Stimulated activated naive CD8-positive, alpha-beta T cell treated with anti-CD3 and anti-CD28 coated beads, Interleukin-15, Interleukin-2, amounts not matched to agents 100 ng/mL and 50 ng/mL, for 24 hours (primary cell): Measurements from ENCODE around the gene ELOVL1.

Source experiments
- H3K27ac Mint-ChIP-seq: one replicate; pipeline ENCODE4 v1.8.0; 2021; ENCODE audit warnings: mild to moderate bottlenecking, mixed read lengths
- H3K27me3 Mint-ChIP-seq: one replicate; pipeline ENCODE4 v1.8.0; 2021; ENCODE audit warnings: mixed read lengths
- H3K36me3 Mint-ChIP-seq: one replicate; pipeline ENCODE4 v1.8.0; 2021; ENCODE audit warnings: low read depth, mixed read lengths
- H3K4me1 Mint-ChIP-seq: one replicate; pipeline ENCODE4 v1.8.0; 2021; ENCODE audit warnings: low read depth, mixed read lengths
- H3K4me3 Mint-ChIP-seq: one replicate; pipeline ENCODE4 v1.8.0; 2021; ENCODE audit warnings: mild to moderate bottlenecking, mixed read lengths
- H3K9me3 Mint-ChIP-seq: one replicate; pipeline ENCODE4 v1.8.0; 2021; ENCODE audit warnings: mixed read lengths

Gene ELOVL1

DNA sequence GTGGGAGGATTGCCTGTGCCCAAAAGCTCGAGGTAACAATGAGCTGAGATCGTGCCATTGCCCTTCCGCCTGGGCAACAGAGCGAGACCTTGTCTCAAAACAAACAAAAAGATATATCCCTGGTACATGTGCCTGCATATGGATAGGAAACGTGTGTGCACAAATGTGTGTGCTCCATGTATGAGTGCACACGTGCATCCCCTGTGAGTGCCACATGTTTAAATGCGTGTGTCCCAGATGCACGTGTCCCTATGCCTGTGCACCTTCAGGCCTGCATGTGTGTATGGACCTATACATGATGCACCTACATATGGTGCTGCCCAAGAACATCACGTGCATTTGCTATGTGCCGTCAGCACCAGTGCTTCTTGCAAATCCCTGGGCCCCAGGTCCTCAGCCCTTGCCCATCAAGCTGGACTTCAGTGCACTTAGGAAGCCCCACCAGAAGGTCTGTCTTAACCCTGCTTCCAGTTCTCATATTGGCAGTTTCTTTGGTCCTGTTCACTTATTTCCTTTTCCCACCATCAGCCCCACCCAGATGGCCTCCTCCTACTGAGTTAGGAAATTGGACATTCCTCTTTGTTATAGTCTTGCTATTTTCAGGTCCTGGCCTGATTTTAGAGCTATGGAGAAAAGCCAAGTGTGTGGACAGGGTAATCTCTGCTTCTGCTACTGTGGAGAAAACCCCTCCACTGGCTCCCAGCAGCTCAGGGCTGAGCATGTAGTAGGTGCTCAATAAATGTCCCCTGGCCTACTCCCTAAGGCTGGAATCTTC, 51.7 kb downstream of the ELOVL1 start:
- H3K36me3 Mint-ChIP-seq = no peaks in the 10 kb centered on the region
- H3K4me1 Mint-ChIP-seq = peaks cover 3% of the 10 kb centered on the region

DNA sequence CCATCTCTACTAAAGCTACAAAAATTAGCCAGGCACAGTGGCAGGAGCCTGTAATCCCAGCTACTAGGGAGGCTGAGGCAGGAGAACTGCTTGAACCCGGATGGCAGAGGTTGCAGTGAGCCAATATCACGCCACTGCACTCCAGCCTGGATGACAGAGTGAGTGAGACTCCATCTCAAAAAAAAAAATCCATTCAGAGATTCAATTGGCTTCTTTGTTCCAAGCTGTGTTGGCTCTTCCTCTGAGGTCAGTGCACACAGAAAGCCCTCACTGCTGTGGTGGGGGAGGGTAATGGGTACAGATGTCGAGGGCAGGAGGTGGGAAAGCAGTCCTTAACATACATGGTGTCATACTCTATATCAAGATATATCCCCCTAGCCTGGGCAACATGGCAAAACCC, 52.3 kb downstream of the ELOVL1 start:
- H3K27ac Mint-ChIP-seq = no peak overlapping the region
- H3K9me3 Mint-ChIP-seq = no peaks in the 10 kb centered on the region
- H3K27me3 Mint-ChIP-seq = no peaks in the 10 kb centered on the region
- no peaks in the 10 kb centered on the region for H3K36me3 Mint-ChIP-seq
- H3K4me3 Mint-ChIP-seq = no peak overlapping the region
- peaks cover 3% of the 10 kb centered on the region for H3K4me1 Mint-ChIP-seq

More for the DNA sequence above, 51.7 kb downstream of the ELOVL1 start:
- no peak overlapping the region for H3K4me3 Mint-ChIP-seq
- H3K9me3 Mint-ChIP-seq = no peaks in the 10 kb centered on the region
- H3K27ac Mint-ChIP-seq = no peak overlapping the region
- no peaks in the 10 kb centered on the region for H3K27me3 Mint-ChIP-seq

DNA sequence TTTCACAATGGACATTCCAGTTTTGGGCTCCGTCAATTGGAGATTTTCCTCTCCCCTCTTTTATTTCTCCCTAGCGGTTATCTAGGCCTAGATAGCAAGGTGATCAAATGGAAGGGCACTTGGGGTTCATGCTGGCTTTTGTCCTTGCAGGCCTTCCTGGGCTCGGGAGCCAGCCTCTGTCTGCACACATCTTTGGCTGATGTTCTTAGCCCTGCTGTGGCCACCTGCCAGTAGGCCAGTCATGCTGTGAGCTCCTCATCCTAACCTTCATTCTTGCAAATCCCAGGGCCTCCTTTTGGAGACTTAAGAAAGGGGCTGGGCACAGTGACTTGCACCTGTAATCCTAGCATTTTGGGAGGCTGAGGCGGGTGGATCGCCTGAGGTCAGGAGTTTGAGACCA, 53.6 kb downstream of the ELOVL1 start:
- Mint-ChIP-seq H3K4me1 (peaks cover 3% of the 10 kb centered on the region), H3K27me3 (no peaks in the 10 kb centered on the region), H3K9me3 (no peaks in the 10 kb centered on the region), H3K4me3 (no peak overlapping the region), H3K27ac (no peak overlapping the region), H3K36me3 (no peaks in the 10 kb centered on the region)

DNA sequence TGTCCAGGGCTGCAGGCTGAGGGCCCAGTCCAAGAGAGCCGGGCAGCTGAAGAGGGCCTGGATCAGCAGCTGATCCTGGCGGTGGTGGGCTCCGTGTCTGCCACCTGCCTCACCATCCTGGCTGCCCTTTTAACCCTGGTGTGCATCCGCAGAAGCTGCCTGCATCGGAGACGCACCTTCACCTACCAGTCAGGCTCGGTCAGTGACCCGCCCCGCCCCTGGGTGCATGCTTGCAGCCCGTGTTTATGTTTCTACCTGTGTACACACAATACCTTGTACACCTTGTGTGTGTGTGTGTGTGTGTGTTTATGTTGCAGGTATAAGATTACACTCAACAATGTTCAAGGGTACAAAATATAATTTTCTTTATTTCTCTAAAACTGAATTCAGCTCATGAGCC, 54.0 kb downstream of the ELOVL1 start:
- Mint-ChIP-seq H3K36me3 (no peaks in the 10 kb centered on the region), H3K4me1 (peaks cover 3% of the 10 kb centered on the region), H3K27ac (no peak overlapping the region), H3K9me3 (no peaks in the 10 kb centered on the region), H3K4me3 (no peak overlapping the region), H3K27me3 (no peaks in the 10 kb centered on the region)
